Vagina (tissue), 2 donors: ENCODE data around the gene GTF2H4. TPM values are rescaled to one million over a fixed set of nuclear protein-coding genes. Genes with fewer than 3 reads are reported as not detected.
"Not testable (repeated sequence)": the region's sequence is repeated elsewhere in the genome, so short reads cannot be mapped to it uniquely, and the experiment has no call there.

Source experiments
- DNase-seq, 2 donors: peaks; one replicate each; pipeline ENCODE4 v3.0.0-alpha.2; 2017; ENCODE audit errors: extremely low spot score in 2 of 2
- H3K27ac ChIP-seq: fragments of 200-600 bp; sonication (generic); one replicate; pipeline ENCODE4 v1.5.1; 2019
- H3K27me3 ChIP-seq: fragments of 200-600 bp; sonication (generic); one replicate; pipeline ENCODE4 v1.5.1; 2019
- H3K36me3 ChIP-seq, 2 donors: fragments of 200-600 bp; sonication (generic); one replicate each; pipeline ENCODE4 v1.5.1; 2017 to 2019
- H3K4me1 ChIP-seq: fragments of 200-600 bp; sonication (generic); one replicate; pipeline ENCODE4 v1.5.1; 2019
- H3K4me3 ChIP-seq, 2 donors: fragments of 200-600 bp; sonication (generic); 1 replicate in 1 of 2; 2 replicates in 1 of 2; pipeline ENCODE4 v1.5.1; 2016 to 2019
- H3K9me3 ChIP-seq: fragments of 200-600 bp; sonication (generic); one replicate; pipeline ENCODE4 v1.5.1; 2019
- CTCF ChIP-seq, 3 experiments: fragments of 450-650 bp in 2 of 3; fragments of 200-600 bp in 1 of 3; sonication (generic) in 1 of 3; IDR thresholded peaks; one replicate each; pipeline ENCODE4 v1.5.1; 2017 to 2019; ENCODE audit warnings: antibody characterized with exemption in 3 of 3, mild to moderate bottlenecking in 2 of 3, moderate library complexity in 2 of 3
- POLR2A ChIP-seq, 2 donors: fragments of 450-650 bp; IDR thresholded peaks; one replicate each; pipeline ENCODE4 v1.6.1; 2017; ENCODE audit warnings: antibody characterized with exemption in 2 of 2, mild to moderate bottlenecking in 2 of 2, moderate library complexity in 2 of 2
- POLR2AphosphoS5 ChIP-seq, 2 donors: sonication (generic); formaldehyde crosslinking; IDR thresholded peaks; one replicate each; pipeline ENCODE4 v1.9.0; 2017; ENCODE audit warnings: antibody characterized with exemption in 2 of 2, mild to moderate bottlenecking in 2 of 2, low read depth in 1 of 2; ENCODE audit not compliant: insufficient read depth in 1 of 2
- intact Hi-C: fragments of 100-400 bp; cut with DNase I; formaldehyde crosslinking; loops from one replicate; pipeline ENCODE4 v1.15.1; 2023
- total RNA-seq: library from RNA; depleted of rRNA; stranded (reverse); fragments of >200 nt; gene quantifications from one replicate; pipeline ENCODE4 v1.2.3, GENCODE V29; 2016

GTF2H4 gene
- total RNA-seq, 1 donor from 2014 or later, result 16.7 TPM

GRCh38 chr6:30897882-30898281 is 10.1 kb upstream of the GTF2H4 start:
- H3K9me3 ChIP-seq, result no peaks in the 10 kb centered on the region
- no peaks in the 10 kb centered on the region for H3K27me3 ChIP-seq
- no peak overlapping the region for H3K27ac ChIP-seq
- peaks cover 0 to 61% of the 10 kb centered on the region in 2 donors for H3K36me3 ChIP-seq
- intact Hi-C loops, result no loop called here
- H3K4me1 ChIP-seq, result no peaks in the 10 kb centered on the region
- TF ChIP-seq POLR2AphosphoS5 (IDR thresholded peaks at IDR 0.05; ENCODE audit: insufficient read depth in 1 of 2, low read depth in 1 of 2), result no peak
- no peak for TF ChIP-seq POLR2A (IDR thresholded peaks at IDR 0.05)
- TF ChIP-seq CTCF (IDR thresholded peaks at IDR 0.05), result no peak
- no peak overlapping the region for H3K4me3 ChIP-seq
- DNase-seq, result no peak

GRCh38 chr6:30898750-30899360 is 9.2 kb upstream of the GTF2H4 start:
- H3K27me3 ChIP-seq, result no peaks in the 10 kb centered on the region
- no peak overlapping the region for H3K27ac ChIP-seq
- TF ChIP-seq CTCF (IDR thresholded peaks at IDR 0.05), result no peak
- no peaks in the 10 kb centered on the region for H3K9me3 ChIP-seq
- H3K4me1 ChIP-seq, result no peaks in the 10 kb centered on the region
- intact Hi-C loops, result no loop called here
- peaks cover 0 to 52% of the 10 kb centered on the region in 2 donors for H3K36me3 ChIP-seq
- no peak overlapping the region for H3K4me3 ChIP-seq
- no peak for DNase-seq

DNA sequence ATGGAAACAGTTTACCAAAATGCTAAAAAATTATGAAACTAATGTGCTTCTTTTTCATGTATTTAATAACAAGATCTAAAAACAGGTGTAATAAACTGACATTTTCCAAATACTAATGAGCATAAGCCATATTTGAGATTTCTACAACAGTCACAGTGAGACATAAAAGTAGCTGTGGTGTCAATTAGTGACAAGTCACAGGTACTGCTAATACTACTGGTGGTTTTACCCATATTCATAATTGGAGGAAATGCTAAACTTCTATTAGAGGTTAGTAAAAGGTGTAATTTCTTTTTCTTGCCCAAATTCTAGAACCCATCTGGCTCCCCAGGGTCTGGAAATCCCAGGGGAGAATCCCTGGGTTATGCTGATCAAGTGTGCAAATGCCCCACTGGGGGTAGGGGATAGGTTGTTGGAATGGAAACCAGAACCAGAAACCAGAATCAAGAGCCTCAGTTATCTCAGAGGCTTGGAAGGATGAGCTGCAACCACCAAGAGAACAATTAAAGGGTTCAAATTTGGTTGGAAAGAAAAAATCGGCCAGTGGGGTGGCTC is 7.1 kb upstream of the GTF2H4 start:
- H3K27ac ChIP-seq, result no peak overlapping the region
- TF ChIP-seq POLR2A (IDR thresholded peaks at IDR 0.05) (no peak), POLR2AphosphoS5 (IDR thresholded peaks at IDR 0.05; ENCODE audit: insufficient read depth in 1 of 2, low read depth in 1 of 2) (no peak), CTCF (IDR thresholded peaks at IDR 0.05) (no peak)
- intact Hi-C loops, result no loop called here
- H3K9me3 ChIP-seq, result no peaks in the 10 kb centered on the region
- H3K36me3 ChIP-seq, result peaks cover 0 to 33% of the 10 kb centered on the region in 2 donors
- H3K27me3 ChIP-seq, result no peaks in the 10 kb centered on the region
- H3K4me3 ChIP-seq, result no peak overlapping the region
- no peak for DNase-seq
- no peaks in the 10 kb centered on the region for H3K4me1 ChIP-seq

DNA sequence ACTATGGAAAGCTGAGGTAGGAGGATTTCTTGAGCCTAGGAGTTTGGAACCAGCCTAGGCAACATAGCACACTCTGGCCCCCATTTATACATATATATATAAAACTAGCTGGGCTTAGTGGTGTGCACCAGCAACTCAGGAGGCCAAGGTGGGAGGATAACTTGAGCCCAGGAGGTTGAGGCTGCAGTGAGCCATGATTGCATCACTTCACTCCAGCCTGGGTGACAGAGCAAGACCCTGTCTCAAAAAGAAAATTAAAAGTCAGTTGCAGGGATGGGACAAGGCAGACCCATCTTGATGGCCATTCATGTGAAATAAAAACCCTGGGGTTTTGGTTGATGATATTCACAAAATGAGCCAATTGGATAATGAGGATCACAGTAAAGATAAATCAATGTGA is 6.6 kb upstream of the GTF2H4 start:
- TF ChIP-seq POLR2AphosphoS5 (IDR thresholded peaks at IDR 0.05; ENCODE audit: insufficient read depth in 1 of 2, low read depth in 1 of 2) (no peak), POLR2A (IDR thresholded peaks at IDR 0.05) (no peak)
- Histone ChIP-seq H3K36me3 (peaks cover 0 to 28% of the 10 kb centered on the region in 2 donors), H3K27ac (no peak overlapping the region)

GRCh38 chr6:30902196-30902595 is 5.8 kb upstream of the GTF2H4 start:
- H3K27me3 ChIP-seq, H3K4me1 ChIP-seq, H3K4me3 ChIP-seq, intact Hi-C loops, H3K9me3 ChIP-seq, H3K27ac ChIP-seq, DNase-seq: not testable (repeated sequence)
- peaks cover 0 to 20% of the 10 kb centered on the region in 2 donors for H3K36me3 ChIP-seq

More for the DNA sequence above, 6.6 kb upstream of the GTF2H4 start:
- intact Hi-C loops, result no loop called here
- H3K9me3 ChIP-seq, result no peaks in the 10 kb centered on the region
- no peak overlapping the region for H3K4me3 ChIP-seq
- H3K4me1 ChIP-seq, result no peaks in the 10 kb centered on the region
- no peak for DNase-seq
- H3K27me3 ChIP-seq, result no peaks in the 10 kb centered on the region

DNA sequence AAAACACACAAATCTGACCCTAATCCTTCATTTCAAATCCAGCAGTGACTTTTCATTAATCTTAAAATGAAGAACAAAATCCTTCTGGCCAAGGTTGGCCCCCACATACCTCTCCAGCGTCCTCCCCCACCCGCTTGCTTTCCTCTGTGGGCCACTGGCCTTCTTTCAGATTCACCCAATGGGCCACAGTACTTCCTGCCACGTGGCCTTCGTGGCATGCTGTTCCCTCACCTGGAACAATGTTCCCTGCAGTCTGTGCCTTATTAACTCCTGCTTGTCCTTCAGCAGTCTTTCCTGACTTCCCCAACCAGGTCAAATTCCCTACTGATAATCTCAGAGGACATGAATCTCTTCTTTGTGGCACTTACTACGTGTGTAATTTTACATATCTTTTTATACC is 5.3 kb upstream of the GTF2H4 start:
- TF ChIP-seq CTCF (IDR thresholded peaks at IDR 0.05) (no peak), POLR2AphosphoS5 (IDR thresholded peaks at IDR 0.05; ENCODE audit: insufficient read depth in 1 of 2, low read depth in 1 of 2) (no peak), POLR2A (IDR thresholded peaks at IDR 0.05) (no peak)
- Histone ChIP-seq H3K4me1 (peaks cover 5% of the 10 kb centered on the region), H3K4me3 (no peak overlapping the region), H3K27me3 (no peaks in the 10 kb centered on the region), H3K27ac (no peak overlapping the region), H3K36me3 (peaks cover 0 to 15% of the 10 kb centered on the region in 2 donors), H3K9me3 (no peaks in the 10 kb centered on the region)
- DNase-seq, result no peak
- intact Hi-C loops, result no loop called here
